Mesenchymal stem cell (in vitro differentiated cells and primary cell): ENCODE results near the gene WNT6.

Source experiments
- DNase-seq: peaks from one replicate; pipeline ENCODE4 v3.0.0-alpha.2; 2013
- H2AFZ ChIP-seq: one replicate; pipeline ENCODE4 v1.6.1; 2013; ENCODE audit warnings: low read depth, mild to moderate bottlenecking, control low read depth, inconsistent platforms, low read length, moderate library complexity
- H2AK5ac ChIP-seq: 2 replicates; pipeline ENCODE4 v1.6.1; 2013; ENCODE audit warnings: low read length, moderate library complexity, mild to moderate bottlenecking, inconsistent platforms; ENCODE audit not compliant: severe bottlenecking
- H2BK120ac ChIP-seq: one replicate; pipeline ENCODE4 v1.6.1; 2013; ENCODE audit warnings: low read depth, mild to moderate bottlenecking, inconsistent platforms, low read length, moderate library complexity
- H2BK12ac ChIP-seq, 2 experiments: one replicate each; pipeline ENCODE4 v1.6.1; 2013; ENCODE audit warnings: inconsistent platforms in 2 of 2, low read length in 2 of 2, mild to moderate bottlenecking in 2 of 2, moderate library complexity in 2 of 2, control low read depth in 1 of 2
- H2BK15ac ChIP-seq: one replicate; pipeline ENCODE4 v1.6.1; 2013; ENCODE audit warnings: mild to moderate bottlenecking, low read depth, inconsistent platforms; ENCODE audit not compliant: poor library complexity, severe bottlenecking
- H2BK5ac ChIP-seq: 2 replicates; pipeline ENCODE4 v1.6.1; 2013; ENCODE audit warnings: low read depth, mild to moderate bottlenecking, low read length, control low read depth, inconsistent platforms; ENCODE audit not compliant: poor library complexity, severe bottlenecking
- H3K14ac ChIP-seq, 2 experiments: one replicate each; pipeline ENCODE4 v1.6.1; 2013; ENCODE audit warnings: inconsistent platforms in 2 of 2, low read length in 2 of 2, control low read depth in 1 of 2, mild to moderate bottlenecking in 1 of 2, moderate library complexity in 1 of 2
- H3K18ac ChIP-seq, 2 experiments: one replicate each; pipeline ENCODE4 v1.6.1; 2013; ENCODE audit warnings: inconsistent platforms in 2 of 2, low read length in 2 of 2, control low read depth in 1 of 2, low read depth in 1 of 2, mild to moderate bottlenecking in 1 of 2
- H3K23ac ChIP-seq, 2 experiments: one replicate each; pipeline ENCODE4 v1.6.1; 2013; ENCODE audit warnings: inconsistent platforms in 2 of 2, low read length in 2 of 2, mild to moderate bottlenecking in 2 of 2, moderate library complexity in 2 of 2, control low read depth in 1 of 2
- H3K27ac ChIP-seq: 2 replicates; pipeline ENCODE4 v1.5.1; 2013; ENCODE audit warnings: mild to moderate bottlenecking, moderate library complexity, low read length, control low read depth, inconsistent platforms; ENCODE audit not compliant: poor library complexity, severe bottlenecking
- H3K27me3 ChIP-seq, 2 experiments: 2 replicates each; pipeline versions ENCODE4 v1.6.1 to v1.7.0; 2013; ENCODE audit warnings: low read length in 2 of 2, mild to moderate bottlenecking in 2 of 2, moderate library complexity in 2 of 2, control low read depth in 1 of 2, inconsistent platforms in 1 of 2; ENCODE audit not compliant: control insufficient read depth in 1 of 2, insufficient read depth in 1 of 2
- H3K36me3 ChIP-seq, 2 experiments: 2 replicates each; pipeline versions ENCODE4 v1.6.1 to v1.7.0; 2013; ENCODE audit warnings: low read length in 2 of 2, control low read depth in 1 of 2, inconsistent platforms in 1 of 2, low read depth in 1 of 2, mild to moderate bottlenecking in 1 of 2; ENCODE audit not compliant: insufficient read depth in 2 of 2, control insufficient read depth in 1 of 2
- H3K4ac ChIP-seq, 2 experiments: one replicate each; pipeline ENCODE4 v1.6.1; 2013; ENCODE audit warnings: inconsistent platforms in 2 of 2, low read length in 2 of 2, mild to moderate bottlenecking in 2 of 2, moderate library complexity in 2 of 2, control low read depth in 1 of 2, low read depth in 1 of 2
- H3K4me1 ChIP-seq: 2 replicates; pipeline ENCODE4 v1.6.1; 2013; ENCODE audit warnings: low read depth, low read length, control low read depth; ENCODE audit not compliant: control insufficient read depth, insufficient read depth
- H3K4me2 ChIP-seq: 2 replicates; pipeline ENCODE4 v1.6.1; 2013; ENCODE audit warnings: low read length, mild to moderate bottlenecking, inconsistent platforms; ENCODE audit not compliant: poor library complexity, severe bottlenecking
- H3K4me3 ChIP-seq, 2 experiments: 2 replicates each; pipeline versions ENCODE4 v1.5.1 to v1.7.0; 2013; ENCODE audit warnings: low read length in 2 of 2, mild to moderate bottlenecking in 2 of 2, control low read depth in 1 of 2, low read depth in 1 of 2; ENCODE audit not compliant: insufficient read depth in 1 of 2
- H3K79me1 ChIP-seq: replicated peaks from 2 replicates; pipeline ENCODE4 v1.6.1; 2013; ENCODE audit warnings: mild to moderate bottlenecking, control low read depth, low read length, inconsistent platforms; ENCODE audit not compliant: poor library complexity, severe bottlenecking
- H3K9ac ChIP-seq: 2 replicates; pipeline ENCODE4 v1.7.0; 2013; ENCODE audit warnings: mild to moderate bottlenecking, low read length, moderate library complexity
- H3K9me3 ChIP-seq: 2 replicates; pipeline ENCODE4 v1.7.0; 2013; ENCODE audit warnings: mild to moderate bottlenecking, low read length; ENCODE audit not compliant: control insufficient read depth
- H4K8ac ChIP-seq: one replicate; pipeline ENCODE4 v1.6.1; 2013; ENCODE audit warnings: inconsistent platforms, mild to moderate bottlenecking, low read length, moderate library complexity
- H4K91ac ChIP-seq: one replicate; pipeline ENCODE4 v1.6.1; 2013; ENCODE audit warnings: mild to moderate bottlenecking, low read length, inconsistent platforms
- WGBS: methylation state at CpG from one replicate; pipeline ENCODE4 v1.1.7; 2013; ENCODE audit warnings: mixed read lengths; 5-methylcytosine and 5-hydroxymethylcytosine counted together

The WNT6 gene

DNA sequence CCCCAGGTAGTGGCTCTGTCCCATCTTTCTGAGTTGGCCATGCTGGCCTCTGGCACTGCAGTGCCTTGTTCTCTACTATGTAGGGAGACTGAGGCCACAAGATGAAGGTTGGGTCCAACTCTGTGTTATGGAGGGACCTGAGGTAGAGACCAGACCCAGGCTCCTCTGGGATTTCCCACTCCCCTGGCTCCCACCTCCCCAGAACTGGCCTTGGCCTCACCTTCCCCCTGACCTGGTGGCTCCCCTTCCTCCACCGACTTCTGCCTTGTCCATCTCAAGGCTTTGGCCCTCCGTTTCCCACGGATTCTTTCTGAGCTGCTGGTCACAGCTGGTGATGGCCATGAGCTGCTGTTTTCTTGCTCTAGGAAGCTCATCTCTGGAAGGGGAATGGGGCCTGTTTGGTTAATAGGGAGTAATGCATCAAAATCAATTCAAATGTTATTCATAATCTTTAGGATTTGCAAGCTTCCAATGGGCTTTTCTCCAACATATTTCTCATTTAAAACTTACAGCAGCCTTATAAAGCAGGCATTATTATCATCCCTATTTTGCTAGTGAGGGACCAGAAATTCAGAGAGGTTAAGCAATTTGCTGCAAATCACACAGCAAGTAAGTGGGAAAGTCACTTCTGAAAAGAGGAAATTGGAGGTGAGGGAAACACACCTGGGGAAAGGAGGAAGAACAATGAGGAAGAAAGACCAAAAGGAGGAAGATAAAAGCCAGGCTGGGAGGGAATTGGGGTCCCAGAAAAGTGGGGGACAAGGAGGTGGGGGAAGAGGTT is 28.9 kb upstream of the WNT6 start:
- H3K27me3 ChIP-seq: peaks cover 29 to 86% of the 10 kb centered on the region in 2 experiments
- H3K4me1 ChIP-seq: peaks cover 13% of the 10 kb centered on the region
- H4K91ac ChIP-seq: no peak overlapping the region
- H2BK5ac ChIP-seq: no peak overlapping the region
- no peak overlapping the region for H3K4ac ChIP-seq
- DNase-seq: no peak
- no peak overlapping the region for H2AK5ac ChIP-seq
- H3K4me3 ChIP-seq: no peak overlapping the region
- no peak overlapping the region for H3K23ac ChIP-seq
- peak overlapping the region; percentile 12 for H3K9ac ChIP-seq
- H3K9me3 ChIP-seq: no peaks in the 10 kb centered on the region
- no peak overlapping the region for H2BK15ac ChIP-seq
- no peaks in the 10 kb centered on the region for H3K79me1 ChIP-seq
- 93% methylated on average over 3 of the region's 3 CpGs for WGBS
- no peak overlapping the region for H2BK120ac ChIP-seq
- no peak overlapping the region for H3K18ac ChIP-seq
- H3K14ac ChIP-seq: no peak overlapping the region
- no peak overlapping the region for H2BK12ac ChIP-seq
- H2AFZ ChIP-seq: no peak overlapping the region
- no peaks in the 10 kb centered on the region for H3K36me3 ChIP-seq
- H4K8ac ChIP-seq: no peak overlapping the region
- no peak overlapping the region for H3K27ac ChIP-seq
- no peak overlapping the region for H3K4me2 ChIP-seq

DNA sequence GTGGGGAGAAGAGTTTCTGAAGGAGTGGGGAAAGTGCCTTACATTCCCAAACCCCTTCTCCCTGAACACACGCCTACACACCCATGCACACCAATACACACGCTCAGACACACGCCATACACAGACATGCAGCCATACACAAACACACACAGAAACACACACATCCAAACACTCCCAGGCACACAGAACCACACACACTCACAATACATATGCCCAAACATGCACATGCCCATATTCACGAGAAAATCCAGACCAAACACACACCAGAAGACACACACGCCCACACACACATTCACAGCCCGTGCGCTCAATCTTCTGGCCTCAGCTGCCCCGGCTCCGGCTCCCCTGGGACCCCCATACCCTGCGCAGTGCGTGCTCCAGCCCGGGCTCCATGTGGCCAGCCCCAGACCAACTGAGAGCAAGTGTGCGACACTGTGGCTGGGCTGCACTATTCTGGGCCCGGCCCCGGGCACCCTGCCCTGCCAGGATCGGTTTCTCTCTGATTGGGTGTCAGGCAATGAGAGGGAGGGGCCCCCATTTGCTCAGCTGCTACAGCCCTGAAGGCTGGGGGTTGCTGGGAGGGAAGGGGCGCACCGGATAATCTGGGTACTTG is 28.1 kb upstream of the WNT6 start, which contains the start of gene PRKAG3:
Gene PRKAG3, minus strand, starts transcription at position 426 of the 613 bp plus-strand sequence.
- no peak within 1 kb of the TSS for H3K23ac ChIP-seq
- peak within 1 kb of the TSS; percentile 12 for H3K9ac ChIP-seq
- DNase-seq: no peak
- no peak within 1 kb of the TSS for H2BK5ac ChIP-seq
- no peak within 1 kb of the TSS for H2AFZ ChIP-seq
- H3K27me3 ChIP-seq: peaks cover 29 to 88% of the 10 kb centered on the region in 2 experiments
- WGBS: 85% methylated on average over 18 of the region's 18 CpGs
- H4K8ac ChIP-seq: no peak within 1 kb of the TSS
- H2AK5ac ChIP-seq: no peak within 1 kb of the TSS
- H3K36me3 ChIP-seq: no peaks in the 10 kb centered on the region
- no peak within 1 kb of the TSS for H3K18ac ChIP-seq
- no peaks in the 10 kb centered on the region for H3K79me1 ChIP-seq
- no peaks in the 10 kb centered on the region for H3K9me3 ChIP-seq
- no peak within 1 kb of the TSS for H2BK120ac ChIP-seq
- H2BK15ac ChIP-seq: no peak within 1 kb of the TSS
- peak within 1 kb of the TSS in 1 of 2 experiments; percentile 0 for H3K4me3 ChIP-seq
- H2BK12ac ChIP-seq: no peak within 1 kb of the TSS
- no peak within 1 kb of the TSS for H3K4me2 ChIP-seq
- H3K4me1 ChIP-seq: peaks cover 13% of the 10 kb centered on the region
- H3K14ac ChIP-seq: no peak within 1 kb of the TSS
- H4K91ac ChIP-seq: no peak within 1 kb of the TSS
- H3K4ac ChIP-seq: no peak within 1 kb of the TSS
- H3K27ac ChIP-seq: no peak within 1 kb of the TSS

- H3K9ac ChIP-seq: no peak overlapping the region
- no peak overlapping the region for H3K4ac ChIP-seq
- H2BK12ac ChIP-seq: no peak overlapping the region
- H2BK5ac ChIP-seq: no peak overlapping the region
- H2BK15ac ChIP-seq: no peak overlapping the region
- H3K4me2 ChIP-seq: no peak overlapping the region
- H2BK120ac ChIP-seq: no peak overlapping the region
- H3K9me3 ChIP-seq: peaks cover 3% of the 10 kb centered on the region
- no peak overlapping the region for H2AFZ ChIP-seq
- no peak overlapping the region for H4K8ac ChIP-seq
- H3K79me1 ChIP-seq: no peaks in the 10 kb centered on the region
- no peak overlapping the region for H3K23ac ChIP-seq
- H3K27me3 ChIP-seq: peaks cover 23 to 88% of the 10 kb centered on the region in 2 experiments
- H3K18ac ChIP-seq: no peak overlapping the region
- H3K27ac ChIP-seq: no peak overlapping the region
- H3K4me1 ChIP-seq: peaks cover 13% of the 10 kb centered on the region
- H3K14ac ChIP-seq: no peak overlapping the region
- no peak overlapping the region for H2AK5ac ChIP-seq
- peak overlapping the region in 1 of 2 experiments; percentile 0 for H3K4me3 ChIP-seq
- H4K91ac ChIP-seq: no peak overlapping the region
- no peaks in the 10 kb centered on the region for H3K36me3 ChIP-seq
- no peak for DNase-seq
- 86% methylated on average over 3 of the region's 3 CpGs for WGBS
Observed at GRCh38 chr2:218832081-218832480, 27.5 kb upstream of the WNT6 start.

- Histone ChIP-seq H3K27me3 (peaks cover 19 to 88% of the 10 kb centered on the region in 2 experiments), H3K23ac (no peak overlapping the region), H3K79me1 (no peaks in the 10 kb centered on the region), H2BK5ac (no peak overlapping the region), H3K4me2 (no peak overlapping the region), H3K4ac (no peak overlapping the region), H2BK12ac (no peak overlapping the region), H3K36me3 (no peaks in the 10 kb centered on the region), H3K9ac (no peak overlapping the region), H3K27ac (no peak overlapping the region), H3K4me3 (no peak overlapping the region), H2BK120ac (no peak overlapping the region), H4K91ac (no peak overlapping the region), H2AK5ac (no peak overlapping the region), H4K8ac (no peak overlapping the region), H2BK15ac (no peak overlapping the region), H3K4me1 (peaks cover 13% of the 10 kb centered on the region), H3K9me3 (peaks cover 7% of the 10 kb centered on the region), H3K14ac (no peak overlapping the region), H3K18ac (no peak overlapping the region), H2AFZ (no peak overlapping the region)
- DNase-seq: no peak
- WGBS: 34% methylated on average over 3 of the region's 3 CpGs
Observed at GRCh38 chr2:218832520-218832919, 27.1 kb upstream of the WNT6 start.
